Coronary artery (tissue), 2 donors: ENCODE results near the gene PLCH2.

Experiments
- DNase-seq: peaks from one replicate; pipeline ENCODE4 v3.0.0-alpha.2; 2017; ENCODE audit warnings: low spot score
- H3K27ac ChIP-seq, 2 donors: fragments of 200-600 bp; sonication (generic); one replicate each; pipeline ENCODE4 v1.5.1; 2016 to 2019
- H3K4me3 ChIP-seq: fragments of 200-600 bp; sonication (generic); 2 replicates; pipeline ENCODE4 v1.5.1; 2016; ENCODE audit warnings: mild to moderate bottlenecking, moderate library complexity
- CTCF ChIP-seq: fragments of 200-600 bp; sonication (generic); IDR thresholded peaks from one replicate; pipeline ENCODE4 v1.5.1; 2019; ENCODE audit warnings: antibody characterized with exemption

Gene PLCH2

DNA sequence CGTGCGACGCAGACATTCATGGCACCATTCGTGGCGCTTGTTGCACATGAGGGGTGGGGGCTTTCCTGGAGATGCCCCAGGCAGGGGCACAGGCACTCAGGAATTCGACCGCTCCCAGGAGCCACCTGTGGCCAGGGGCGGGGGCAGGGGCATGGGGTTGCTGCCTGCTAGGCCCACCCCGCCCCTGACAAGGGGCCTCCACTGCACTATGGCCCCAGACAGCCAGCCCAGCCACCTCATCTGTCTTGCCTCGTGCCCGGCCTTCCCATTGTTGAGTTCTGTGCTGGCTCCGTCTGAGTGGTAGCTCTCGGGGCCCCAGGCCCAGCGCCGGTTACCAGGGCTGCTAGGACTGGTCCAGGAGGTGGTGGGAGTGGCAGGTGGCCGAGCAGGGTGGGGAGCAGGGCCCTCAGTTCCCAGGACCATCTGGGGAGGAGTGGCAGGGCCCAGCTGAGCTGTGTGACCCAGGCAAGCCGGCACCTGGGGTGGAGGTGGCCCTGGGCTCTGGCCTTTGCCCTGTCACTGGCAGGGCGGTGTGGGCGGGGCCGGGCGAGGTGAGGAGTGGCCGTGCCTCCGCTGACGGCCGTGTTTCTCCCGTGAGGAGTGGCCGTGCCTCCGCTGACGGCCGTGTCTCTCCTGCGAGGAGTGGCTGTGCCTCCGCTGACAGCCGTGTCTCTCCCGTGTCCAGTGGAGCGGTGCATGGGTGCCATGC, 1.9 kb downstream of the PLCH2 start:
- no peak for TF ChIP-seq CTCF
- H3K4me3 ChIP-seq = no peak overlapping the region
- no peak overlapping the region for H3K27ac ChIP-seq
- DNase-seq = no peak

DNA sequence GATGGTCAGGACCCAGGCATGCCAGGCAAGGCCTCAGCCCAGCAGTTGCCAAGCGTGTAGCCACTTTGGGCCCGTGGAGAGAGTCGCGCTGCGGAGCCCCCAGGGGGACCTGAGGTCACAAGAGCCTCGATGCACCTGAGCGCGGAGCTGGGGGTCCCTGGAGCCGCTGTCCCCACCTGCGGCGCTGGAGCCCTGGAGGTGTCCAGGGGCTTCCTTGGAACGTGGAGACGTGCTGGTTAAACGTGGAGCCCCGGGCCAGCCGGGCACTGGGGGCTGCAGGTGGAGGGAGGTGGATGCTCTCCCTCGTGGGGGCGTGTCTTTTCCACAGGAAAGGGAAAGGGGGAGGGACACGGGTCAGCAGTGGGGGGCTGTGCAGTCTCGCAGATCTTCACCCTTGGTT, 3.1 kb downstream of the PLCH2 start:
- Histone ChIP-seq H3K4me3 (no peak overlapping the region), H3K27ac (no peak overlapping the region)
- no peak for DNase-seq
- no peak for TF ChIP-seq CTCF

DNA sequence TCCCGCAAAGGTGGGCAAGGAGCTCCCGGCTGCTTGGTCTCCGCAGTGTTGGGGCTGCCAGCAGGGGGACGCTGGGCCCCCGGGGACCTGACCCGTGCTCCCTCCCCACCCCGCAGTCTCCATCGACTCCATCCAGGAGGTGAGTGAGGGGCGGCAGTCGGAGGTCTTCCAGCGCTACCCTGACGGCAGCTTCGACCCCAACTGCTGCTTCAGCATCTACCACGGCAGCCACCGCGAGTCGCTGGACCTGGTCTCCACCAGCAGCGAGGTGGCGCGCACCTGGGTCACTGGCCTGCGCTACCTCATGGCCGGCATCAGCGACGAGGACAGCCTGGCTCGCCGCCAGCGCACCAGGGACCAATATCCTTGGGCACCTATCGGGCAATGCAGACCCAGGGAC, 3.5 kb downstream of the PLCH2 start:
- no peak for DNase-seq
- H3K4me3 ChIP-seq = no peak overlapping the region
- no peak for TF ChIP-seq CTCF
- H3K27ac ChIP-seq = no peak overlapping the region

DNA sequence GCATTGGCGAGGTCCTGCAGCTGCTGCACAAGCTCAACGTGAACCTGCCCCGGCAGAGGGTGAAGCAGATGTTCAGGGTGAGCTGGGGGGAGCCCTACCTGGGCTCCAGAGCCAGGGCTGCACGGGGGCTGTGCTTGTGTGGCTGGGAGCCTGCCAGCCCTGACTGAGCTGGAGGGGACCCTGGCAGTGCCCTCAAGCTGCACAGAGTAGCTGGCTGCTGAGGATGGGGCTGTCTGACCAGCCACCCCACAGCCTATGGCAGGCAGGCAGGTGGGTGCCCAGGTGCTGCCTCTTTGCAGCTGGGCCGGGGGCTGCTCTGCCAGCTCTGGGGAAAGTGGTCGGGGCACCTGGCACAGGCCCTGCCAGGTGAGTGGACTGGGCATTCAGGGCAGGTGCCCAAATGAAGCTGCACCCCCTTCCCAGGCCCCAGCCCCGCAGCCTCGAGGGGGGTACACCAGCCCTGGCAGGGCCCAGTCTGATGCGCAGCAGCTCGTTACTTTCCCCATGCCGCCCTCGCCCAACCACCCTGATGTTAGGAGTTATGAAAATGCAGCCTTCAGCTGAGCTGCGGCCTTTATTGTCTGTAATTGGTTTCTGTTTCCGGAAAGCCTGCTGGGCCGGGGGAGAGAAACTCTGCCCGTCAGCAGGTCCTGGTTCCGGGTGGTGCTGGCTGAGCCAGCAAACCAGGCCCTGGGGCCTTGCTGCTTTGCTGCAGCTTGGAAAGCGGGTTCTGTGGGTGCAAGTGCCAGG, 4.3 kb downstream of the PLCH2 start:
- TF ChIP-seq CTCF = no peak
- no peak overlapping the region for H3K27ac ChIP-seq
- H3K4me3 ChIP-seq = no peak overlapping the region
- no peak for DNase-seq

GRCh38 chr1:2480986-2481364, 4.9 kb downstream of the PLCH2 start:
- no peak overlapping the region for H3K27ac ChIP-seq
- no peak for TF ChIP-seq CTCF
- DNase-seq = no peak
- H3K4me3 ChIP-seq = no peak overlapping the region

DNA sequence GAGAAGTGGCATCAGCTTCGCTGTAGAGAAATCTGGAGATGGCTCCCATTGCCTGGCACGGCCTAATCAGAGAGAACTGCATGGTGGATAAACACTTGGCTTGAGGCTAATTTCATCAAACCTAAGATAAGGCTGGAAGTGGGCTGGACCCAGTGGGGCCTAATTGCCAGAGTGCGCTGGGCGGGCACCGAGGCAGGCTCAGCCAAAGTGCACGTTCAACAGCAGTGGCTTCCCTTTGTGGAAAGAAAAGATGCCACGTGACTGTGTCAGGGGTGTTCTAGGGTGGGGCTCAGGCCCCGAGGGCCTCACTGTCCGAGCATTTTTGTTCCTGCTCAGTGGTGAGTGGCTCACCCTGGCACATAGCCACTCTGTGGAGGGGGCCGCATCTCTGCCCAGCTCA, 5.8 kb downstream of the PLCH2 start:
- no peak for DNase-seq
- no peak overlapping the region for H3K27ac ChIP-seq
- no peak overlapping the region for H3K4me3 ChIP-seq
- TF ChIP-seq CTCF = no peak

DNA sequence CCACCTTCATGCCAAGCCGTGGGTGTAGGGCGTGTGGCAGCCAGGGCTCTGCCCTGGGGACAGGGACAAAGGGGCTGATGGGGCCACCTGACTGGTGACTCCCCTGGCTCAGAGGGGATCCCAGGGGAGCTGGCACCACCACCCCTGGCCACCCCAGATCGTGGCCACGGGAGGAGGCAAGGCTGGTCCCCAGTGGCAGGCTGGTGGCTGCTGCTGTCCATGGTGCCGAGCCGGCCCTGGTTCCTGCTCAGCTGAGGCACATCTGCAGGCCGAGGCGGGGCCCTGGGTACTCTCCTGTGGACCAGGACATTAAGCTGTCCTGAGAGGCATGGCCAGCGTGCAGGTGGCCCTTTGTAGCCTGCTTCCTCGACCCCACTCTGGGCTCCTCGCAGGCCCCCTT, 6.5 kb downstream of the PLCH2 start:
- H3K27ac ChIP-seq = no peak overlapping the region
- no peak for TF ChIP-seq CTCF
- no peak for DNase-seq
- no peak overlapping the region for H3K4me3 ChIP-seq
